ENCODE measurements around the gene AP4B1.

The AP4B1 gene

DNA sequence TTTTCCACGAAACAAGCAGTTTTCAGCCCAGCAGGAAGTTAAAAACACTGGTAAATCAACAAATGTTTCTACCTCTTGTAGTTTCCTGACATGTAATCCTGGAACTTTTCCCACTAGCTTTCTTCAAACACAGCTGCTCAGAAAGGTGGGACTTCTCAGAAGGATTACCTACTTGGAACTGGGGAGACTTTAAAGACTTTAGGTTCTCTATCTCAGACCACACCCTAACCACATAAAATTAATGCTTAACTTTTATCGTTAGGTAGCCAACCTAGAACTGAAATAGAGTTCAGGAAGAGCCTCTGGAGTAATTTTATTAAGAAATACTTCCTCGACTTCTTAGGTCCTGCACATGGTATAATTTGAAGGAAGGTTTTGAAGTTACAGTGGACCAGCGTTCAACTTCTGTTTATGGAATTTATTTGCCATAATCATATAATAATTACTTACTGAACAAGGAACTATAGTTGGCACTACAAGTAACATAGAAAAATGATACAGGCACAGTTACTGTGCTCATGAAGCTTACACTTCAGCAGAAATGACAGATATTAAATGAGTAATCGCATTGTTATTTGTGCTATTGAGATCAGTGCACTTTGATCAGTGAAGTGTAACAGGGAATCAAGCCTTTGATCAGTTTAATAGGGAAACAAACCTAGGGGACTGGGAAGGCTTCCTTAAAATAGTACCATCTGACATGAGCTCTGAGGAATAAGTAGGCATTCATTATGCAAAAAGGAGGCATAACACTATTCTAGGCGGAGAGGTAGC, 17.0 kb downstream of the AP4B1 start, which contains the start of gene BCL2L15:
TSS of gene BCL2L15 (minus strand) at position 180 of the 774 bp plus-strand sequence. CDS start 206 bp downstream, outside the sequence.
- Histone ChIP-seq H3K4me3 (ENCODE audit: low read depth in 1 of 2, low read length in 2 of 2) (no peak within 1 kb of the TSS), H3K4me1 (ENCODE audit: insufficient read depth, low read length) (no peaks in the 10 kb centered on the region), H3K27ac (ENCODE audit: low read depth, low read length) (no peak within 1 kb of the TSS), H3K9ac (ENCODE audit: low read length) (no peak within 1 kb of the TSS), H3K27me3 (ENCODE audit: control insufficient read depth in 1 of 2, insufficient read depth in 2 of 2, low read length in 2 of 2) (no peaks in the 10 kb centered on the region), H3K36me3 (ENCODE audit: insufficient read depth, low read length) (no peaks in the 10 kb centered on the region), H3K9me3 (ENCODE audit: low read length) (no peaks in the 10 kb centered on the region)

DNA sequence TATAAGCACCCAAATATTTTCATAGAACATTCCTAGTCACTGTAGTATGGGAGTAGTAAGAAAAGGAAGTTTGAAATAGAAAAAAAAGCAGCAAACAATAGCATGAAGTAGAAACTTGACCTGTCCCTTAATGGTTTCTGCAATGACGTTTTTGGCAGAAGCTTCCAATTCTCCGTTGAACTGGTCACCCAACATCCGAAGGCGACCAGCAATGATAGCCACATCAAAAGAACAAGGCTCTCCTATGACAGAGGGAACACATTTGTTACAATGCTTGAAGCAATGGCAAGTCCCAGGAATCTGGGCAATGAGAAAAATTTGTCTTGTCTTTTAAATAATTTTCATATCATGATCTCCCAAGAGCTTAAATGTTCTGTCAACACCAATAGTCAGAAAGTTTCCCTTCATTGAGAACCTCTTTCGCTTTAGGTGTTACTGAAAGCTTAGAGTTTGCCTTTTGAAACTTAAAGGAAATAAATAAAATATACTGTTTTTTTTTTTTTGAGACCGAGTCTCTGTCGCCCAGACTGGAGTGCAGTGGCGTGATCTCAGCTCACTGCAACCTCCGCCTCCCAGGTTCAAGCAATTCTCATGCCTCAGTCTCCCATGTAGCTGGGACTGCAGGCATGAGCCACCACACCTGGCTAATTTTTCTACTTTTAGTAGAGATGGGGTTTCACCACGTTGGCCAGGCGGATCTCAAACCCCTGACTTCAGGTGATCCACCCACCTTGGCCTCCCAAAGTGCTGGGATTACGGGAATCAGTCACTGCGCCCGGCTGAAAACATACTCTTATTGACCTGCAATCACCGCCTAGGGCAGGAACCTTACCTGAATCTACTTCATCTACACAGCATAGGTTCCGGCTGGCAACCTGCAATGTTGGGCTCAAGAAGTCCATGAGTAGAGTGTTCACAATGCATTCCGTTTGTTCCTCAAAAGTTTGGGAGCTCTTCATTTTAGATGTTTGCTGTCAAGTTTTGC, 17.9 kb downstream of the AP4B1 start:
- Histone ChIP-seq H3K36me3 (ENCODE audit: insufficient read depth, low read length) (no peaks in the 10 kb centered on the region), H3K27me3 (ENCODE audit: control insufficient read depth in 1 of 2, insufficient read depth in 2 of 2, low read length in 2 of 2) (no peaks in the 10 kb centered on the region), H3K27ac (ENCODE audit: low read depth, low read length) (no peak overlapping the region), H3K4me1 (ENCODE audit: insufficient read depth, low read length) (no peaks in the 10 kb centered on the region), H3K4me3 (ENCODE audit: low read depth in 1 of 2, low read length in 2 of 2) (no peak overlapping the region), H3K9ac (ENCODE audit: low read length) (no peak overlapping the region), H3K9me3 (ENCODE audit: low read length) (no peaks in the 10 kb centered on the region)

DNA sequence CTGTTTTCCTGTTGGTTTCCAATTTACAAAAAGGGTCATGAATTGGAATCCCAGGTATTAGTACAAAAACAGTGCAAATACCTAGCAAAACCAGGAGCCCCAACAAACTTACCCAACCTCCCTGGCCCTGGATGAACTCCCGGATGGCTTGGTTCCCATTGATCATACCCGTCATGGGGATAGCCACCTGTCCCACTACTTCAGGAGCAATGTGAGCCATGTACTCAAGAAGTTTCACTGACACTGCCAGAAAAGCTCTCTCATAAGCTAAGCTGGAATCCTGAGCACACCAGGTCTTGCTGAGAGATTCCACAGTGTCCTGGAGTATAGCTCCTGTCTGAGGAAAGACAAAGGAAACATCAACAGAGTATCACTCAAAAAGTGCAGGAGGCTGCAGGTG, 22.9 kb downstream of the AP4B1 start:
- Histone ChIP-seq H3K9me3 (ENCODE audit: low read length) (no peaks in the 10 kb centered on the region), H3K9ac (ENCODE audit: low read length) (no peak overlapping the region), H3K4me3 (ENCODE audit: low read depth in 1 of 2, low read length in 2 of 2) (no peak overlapping the region), H3K27ac (ENCODE audit: low read depth, low read length) (no peak overlapping the region), H3K36me3 (ENCODE audit: insufficient read depth, low read length) (no peaks in the 10 kb centered on the region), H3K27me3 (ENCODE audit: control insufficient read depth in 1 of 2, insufficient read depth in 2 of 2, low read length in 2 of 2) (no peaks in the 10 kb centered on the region), H3K4me1 (ENCODE audit: insufficient read depth, low read length) (no peaks in the 10 kb centered on the region)

DNA sequence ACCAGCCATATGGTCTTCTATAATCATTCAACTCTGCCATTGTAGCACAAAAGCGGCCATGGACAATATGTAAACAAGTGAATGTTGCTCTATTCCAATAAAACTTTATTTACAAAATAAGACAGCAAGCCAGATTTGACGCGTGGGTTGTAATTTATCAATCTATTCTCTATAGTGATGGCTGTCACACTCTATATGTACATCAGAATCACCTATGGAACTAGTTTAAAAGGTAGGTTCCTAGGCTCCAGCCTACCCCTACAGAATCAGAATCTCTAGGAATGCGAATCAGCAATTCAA, 24.9 kb downstream of the AP4B1 start:
- H3K9me3 ChIP-seq (ENCODE audit: low read length) = no peaks in the 10 kb centered on the region
- no peaks in the 10 kb centered on the region for H3K36me3 ChIP-seq (ENCODE audit: insufficient read depth, low read length)
- no peaks in the 10 kb centered on the region for H3K27me3 ChIP-seq (ENCODE audit: control insufficient read depth in 1 of 2, insufficient read depth in 2 of 2, low read length in 2 of 2)
- H3K27ac ChIP-seq (ENCODE audit: low read depth, low read length) = no peak overlapping the region
- no peaks in the 10 kb centered on the region for H3K4me1 ChIP-seq (ENCODE audit: insufficient read depth, low read length)
- H3K9ac ChIP-seq (ENCODE audit: low read length) = no peak overlapping the region
- no peak overlapping the region for H3K4me3 ChIP-seq (ENCODE audit: low read depth in 1 of 2, low read length in 2 of 2)

DNA sequence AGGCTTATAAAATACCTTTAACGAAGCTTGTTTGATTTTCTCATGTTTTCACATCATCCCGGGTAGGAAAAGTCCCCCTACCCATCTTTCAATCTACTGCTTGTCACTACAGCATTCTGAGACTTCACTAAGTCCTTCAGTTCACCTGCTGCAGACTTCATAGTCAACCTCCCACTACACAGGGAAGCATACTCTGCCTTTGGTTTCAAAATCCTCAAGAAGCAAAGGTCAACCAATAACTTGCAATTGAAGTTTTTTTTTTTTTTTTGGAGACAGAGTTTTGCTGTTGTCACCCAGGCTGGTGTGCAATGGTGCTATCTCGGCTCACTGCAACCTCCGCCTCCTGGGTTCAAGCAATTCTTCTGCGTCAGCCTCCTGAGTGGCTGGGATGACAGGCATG, 28.4 kb downstream of the AP4B1 start:
- Histone ChIP-seq H3K4me3 (ENCODE audit: low read depth in 1 of 2, low read length in 2 of 2) (no peak overlapping the region), H3K9ac (ENCODE audit: low read length) (no peak overlapping the region), H3K36me3 (ENCODE audit: insufficient read depth, low read length) (no peaks in the 10 kb centered on the region), H3K4me1 (ENCODE audit: insufficient read depth, low read length) (no peaks in the 10 kb centered on the region), H3K27ac (ENCODE audit: low read depth, low read length) (no peak overlapping the region), H3K27me3 (ENCODE audit: control insufficient read depth in 1 of 2, insufficient read depth in 2 of 2, low read length in 2 of 2) (no peaks in the 10 kb centered on the region), H3K9me3 (ENCODE audit: low read length) (no peaks in the 10 kb centered on the region)

DNA sequence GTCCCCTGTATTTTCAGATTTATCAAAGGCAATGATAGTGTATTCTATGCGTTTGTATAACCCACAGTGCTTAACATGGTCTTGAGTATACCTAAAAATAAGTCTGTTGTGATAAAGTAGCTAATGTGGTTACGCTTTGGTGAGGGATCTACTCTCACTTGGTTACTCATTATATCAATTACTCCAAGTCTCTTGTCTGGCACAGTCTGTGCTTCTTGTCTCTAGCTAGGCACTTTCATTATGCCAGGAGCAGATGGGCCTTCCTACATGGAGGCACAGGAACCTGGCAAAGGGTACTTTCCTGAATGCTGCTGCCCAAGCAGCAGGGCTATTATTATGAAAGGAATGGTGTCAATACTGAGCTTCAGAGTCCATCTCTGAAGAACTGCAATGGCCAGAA, 28.9 kb downstream of the AP4B1 start:
- no peaks in the 10 kb centered on the region for H3K4me1 ChIP-seq (ENCODE audit: insufficient read depth, low read length)
- no peak overlapping the region for H3K27ac ChIP-seq (ENCODE audit: low read depth, low read length)
- no peak overlapping the region for H3K4me3 ChIP-seq (ENCODE audit: low read depth in 1 of 2, low read length in 2 of 2)
- no peaks in the 10 kb centered on the region for H3K27me3 ChIP-seq (ENCODE audit: control insufficient read depth in 1 of 2, insufficient read depth in 2 of 2, low read length in 2 of 2)
- H3K36me3 ChIP-seq (ENCODE audit: insufficient read depth, low read length) = no peaks in the 10 kb centered on the region
- no peak overlapping the region for H3K9ac ChIP-seq (ENCODE audit: low read length)
- H3K9me3 ChIP-seq (ENCODE audit: low read length) = no peaks in the 10 kb centered on the region

DNA sequence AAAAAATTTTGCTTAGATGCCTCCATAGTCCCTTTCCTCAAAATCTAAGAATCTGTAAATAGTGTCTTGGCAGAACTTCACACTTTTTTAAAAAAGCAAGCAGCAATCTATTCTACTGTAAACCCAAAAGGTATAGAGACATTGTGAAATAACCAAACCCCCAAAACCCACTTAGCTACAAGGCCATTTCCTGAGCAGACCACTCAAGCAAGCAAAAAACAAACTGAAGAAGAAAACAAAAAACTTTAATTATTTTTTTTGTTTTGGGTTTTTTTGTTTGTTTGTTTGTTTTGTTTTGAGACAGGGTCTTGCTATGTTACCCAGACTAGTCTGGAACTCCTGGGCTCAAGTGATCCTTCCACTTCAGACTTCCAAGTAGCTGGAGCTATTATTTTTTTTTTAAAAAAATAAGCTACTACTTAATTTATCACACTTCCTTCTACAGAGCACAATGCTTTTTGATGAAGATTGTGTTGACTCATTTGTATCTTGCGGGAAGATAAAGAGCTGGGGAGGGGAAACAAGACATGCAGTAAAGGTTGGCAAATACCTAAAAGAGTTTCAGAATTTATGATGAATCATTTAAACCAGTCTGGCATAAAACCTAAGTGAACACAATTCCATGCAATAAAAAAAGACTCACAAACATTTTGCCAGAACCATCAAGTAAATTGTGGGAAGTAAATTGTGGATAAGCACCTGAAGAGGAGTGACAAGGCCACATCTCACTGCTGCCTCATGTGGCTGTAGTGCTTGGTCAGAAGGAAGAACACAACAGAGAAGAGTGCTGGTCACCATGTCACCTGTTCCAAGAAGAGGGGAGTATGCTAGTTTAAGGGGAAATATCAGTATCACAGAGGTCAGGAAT, 30.4 kb downstream of the AP4B1 start:
- Histone ChIP-seq H3K9ac (ENCODE audit: low read length) (no peak overlapping the region), H3K27ac (ENCODE audit: low read depth, low read length) (no peak overlapping the region), H3K4me3 (ENCODE audit: low read depth in 1 of 2, low read length in 2 of 2) (no peak overlapping the region), H3K4me1 (ENCODE audit: insufficient read depth, low read length) (no peaks in the 10 kb centered on the region), H3K27me3 (ENCODE audit: control insufficient read depth in 1 of 2, insufficient read depth in 2 of 2, low read length in 2 of 2) (no peaks in the 10 kb centered on the region), H3K9me3 (ENCODE audit: low read length) (no peaks in the 10 kb centered on the region), H3K36me3 (ENCODE audit: insufficient read depth, low read length) (no peaks in the 10 kb centered on the region)

DNA sequence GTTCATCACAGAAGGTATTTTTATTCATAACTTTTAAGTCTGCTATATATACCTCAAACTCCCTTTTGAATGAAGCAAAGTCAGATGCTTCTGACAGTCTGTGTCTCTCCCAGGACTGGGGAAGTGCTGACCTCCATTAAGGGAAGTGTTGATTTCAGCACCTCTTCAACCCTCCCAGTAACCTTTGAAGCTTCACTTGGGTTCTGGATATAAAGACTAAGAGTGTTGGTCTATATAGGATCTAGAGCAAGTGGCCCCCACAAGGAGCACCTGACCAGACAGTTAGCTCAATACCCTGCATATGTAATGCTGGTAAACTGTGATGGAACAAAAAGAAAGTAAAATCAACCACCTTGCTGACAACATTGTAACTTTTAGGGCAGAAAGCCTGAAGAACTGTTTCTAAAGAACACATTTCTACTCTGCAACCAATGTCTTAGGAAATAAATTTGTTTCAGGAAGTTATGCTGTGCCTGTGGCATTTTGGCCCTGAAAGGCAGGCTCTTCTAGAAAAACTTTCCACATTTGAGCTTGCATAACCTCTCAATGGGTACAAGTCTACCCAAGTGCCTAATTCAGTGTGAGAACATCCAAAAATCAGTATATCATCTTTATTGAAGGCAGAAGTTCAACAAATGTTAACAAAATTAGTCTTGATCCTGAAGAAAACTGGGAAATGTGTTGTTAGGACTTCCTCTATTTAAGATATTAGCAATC, 32.2 kb downstream of the AP4B1 start:
- H3K9me3 ChIP-seq (ENCODE audit: low read length) = no peaks in the 10 kb centered on the region
- H3K4me3 ChIP-seq (ENCODE audit: low read depth in 1 of 2, low read length in 2 of 2) = no peak overlapping the region
- H3K27ac ChIP-seq (ENCODE audit: low read depth, low read length) = no peak overlapping the region
- no peak overlapping the region for H3K9ac ChIP-seq (ENCODE audit: low read length)
- no peaks in the 10 kb centered on the region for H3K4me1 ChIP-seq (ENCODE audit: insufficient read depth, low read length)
- no peaks in the 10 kb centered on the region for H3K36me3 ChIP-seq (ENCODE audit: insufficient read depth, low read length)
- H3K27me3 ChIP-seq (ENCODE audit: control insufficient read depth in 1 of 2, insufficient read depth in 2 of 2, low read length in 2 of 2) = no peaks in the 10 kb centered on the region

DNA sequence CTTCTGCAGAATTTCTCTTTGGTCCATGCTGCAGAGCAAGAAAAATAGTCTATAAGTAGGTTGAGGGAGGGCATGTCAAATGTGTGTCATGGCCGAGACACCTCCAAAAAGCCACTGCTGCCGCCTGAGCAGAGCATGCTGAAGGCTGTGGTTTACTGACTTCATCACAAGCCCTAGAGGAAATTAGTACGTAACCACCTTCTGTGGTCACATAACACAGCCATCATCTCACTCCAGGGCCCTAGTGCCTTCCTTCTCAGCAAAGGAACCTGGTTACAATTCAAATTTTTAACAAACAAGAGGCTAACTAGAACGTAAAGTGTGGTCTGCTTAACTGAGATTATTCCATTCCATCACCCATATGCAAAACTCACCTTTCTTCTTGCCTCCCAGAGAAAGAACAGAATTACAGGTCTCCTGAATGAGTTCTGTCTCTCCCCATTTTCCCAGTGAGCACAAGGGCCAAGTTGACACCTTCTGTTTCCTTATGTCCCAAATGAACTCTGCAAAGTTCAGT, 32.9 kb downstream of the AP4B1 start, which contains the start of gene PTPN22:
TSS of gene PTPN22 (minus strand) at position 116 of the 517 bp plus-strand sequence.
- H3K4me1 ChIP-seq (ENCODE audit: insufficient read depth, low read length) = no peaks in the 10 kb centered on the region
- H3K36me3 ChIP-seq (ENCODE audit: insufficient read depth, low read length) = no peaks in the 10 kb centered on the region
- no peaks in the 10 kb centered on the region for H3K27me3 ChIP-seq (ENCODE audit: control insufficient read depth in 1 of 2, insufficient read depth in 2 of 2, low read length in 2 of 2)
- H3K9me3 ChIP-seq (ENCODE audit: low read length) = no peaks in the 10 kb centered on the region
- no peak within 1 kb of the TSS for H3K4me3 ChIP-seq (ENCODE audit: low read depth in 1 of 2, low read length in 2 of 2)
- H3K27ac ChIP-seq (ENCODE audit: low read depth, low read length) = no peak within 1 kb of the TSS
- H3K9ac ChIP-seq (ENCODE audit: low read length) = no peak within 1 kb of the TSS

DNA sequence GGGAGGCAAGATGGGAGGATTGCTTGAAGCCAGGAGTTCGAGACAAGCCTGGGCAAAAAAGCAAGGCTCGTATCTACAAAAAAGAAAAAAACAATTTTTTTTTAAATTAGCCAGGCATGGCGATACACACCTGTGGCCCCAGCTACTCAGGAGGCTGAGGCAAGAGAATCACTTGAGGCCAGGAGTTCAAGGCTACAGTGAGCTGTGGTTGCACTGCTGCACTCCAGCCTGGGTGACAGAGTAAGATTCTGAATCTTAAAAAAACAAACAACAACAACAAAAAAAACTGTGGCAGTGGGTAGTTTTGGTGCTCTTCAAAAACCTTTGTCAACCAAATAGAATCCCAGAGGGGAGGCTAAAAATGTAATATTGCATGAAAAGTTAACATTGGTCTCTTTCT, 33.8 kb downstream of the AP4B1 start:
- H3K9ac ChIP-seq (ENCODE audit: low read length) = no peak overlapping the region
- no peak overlapping the region for H3K27ac ChIP-seq (ENCODE audit: low read depth, low read length)
- H3K36me3 ChIP-seq (ENCODE audit: insufficient read depth, low read length) = no peaks in the 10 kb centered on the region
- H3K4me3 ChIP-seq (ENCODE audit: low read depth in 1 of 2, low read length in 2 of 2) = no peak overlapping the region
- H3K4me1 ChIP-seq (ENCODE audit: insufficient read depth, low read length) = no peaks in the 10 kb centered on the region
- H3K9me3 ChIP-seq (ENCODE audit: low read length) = no peaks in the 10 kb centered on the region
- no peaks in the 10 kb centered on the region for H3K27me3 ChIP-seq (ENCODE audit: control insufficient read depth in 1 of 2, insufficient read depth in 2 of 2, low read length in 2 of 2)

Measured in muscle layer of colon (tissue), 2 donors.